B cell (primary cell): ENCODE measurements around the gene ARHGEF6. TPM values are rescaled to one million over a fixed set of nuclear protein-coding genes. Genes with fewer than 3 reads are reported as not detected.

ENCODE experiments used
- ATAC-seq: fragments of 200-7000 bp; cut with Tn5 transposase; one replicate; pipeline ENCODE4 v1.10.0; 2021; ENCODE audit warnings: low read depth, mild to moderate bottlenecking, moderate number of reproducible peaks, moderate library complexity
- CTCF ChIA-PET: fragments of 350-600 bp; sonication (Branson Sonifier 250); formaldehyde crosslinking; loops from one replicate; lab custom pipeline; 2021; ENCODE audit warnings: antibody characterized with exemption, inconsistent platforms; lab: Charles Lee
- POLR2A ChIA-PET: fragments of 350-600 bp; sonication (Branson Sonifier 250); formaldehyde crosslinking; loops from one replicate; lab custom pipeline; 2021; ENCODE audit warnings: antibody characterized with exemption; lab: Charles Lee
- DNase-seq: peaks from one replicate; pipeline ENCODE4 v3.0.0; 2013
- H2AFZ ChIP-seq: 2 replicates; pipeline ENCODE4 v1.6.1; 2012; ENCODE audit warnings: mild to moderate bottlenecking, low read depth, low read length; ENCODE audit not compliant: insufficient read depth, poor library complexity, severe bottlenecking
- H3K27ac ChIP-seq, 2 donors: 1 replicate in 1 of 2; 2 replicates in 1 of 2; pipeline ENCODE4 v1.5.1; 2012 to 2013; ENCODE audit warnings: low read length in 2 of 2, mild to moderate bottlenecking in 2 of 2, moderate library complexity in 1 of 2
- H3K27me3 ChIP-seq, 4 experiments: fragments of 200-600 bp in 1 of 4; sonication (generic) in 1 of 4; replicated peaks in 1 of 4; 1 replicate in 2 of 4; 2 replicates in 2 of 4; pipeline versions ENCODE4 v1.6.1 to v1.7.0; 2013 to 2016; ENCODE audit warnings: low read length in 3 of 4, mild to moderate bottlenecking in 2 of 4, mixed read lengths in 1 of 4, moderate library complexity in 1 of 4; ENCODE audit not compliant: insufficient read depth in 4 of 4, control insufficient read depth in 3 of 4; ENCODE audit errors: control extremely low read depth in 1 of 4
- H3K36me3 ChIP-seq, 2 experiments: replicated peaks in 1 of 2; 1 replicate in 1 of 2; 2 replicates in 1 of 2; pipeline versions ENCODE4 v1.6.1 to v1.7.1; 2013; ENCODE audit warnings: low read length in 1 of 2; ENCODE audit not compliant: insufficient read depth in 2 of 2, control insufficient read depth in 1 of 2; ENCODE audit errors: control extremely low read depth in 1 of 2, extremely low read depth in 1 of 2
- H3K4me1 ChIP-seq, 2 donors: fragments of 200-600 bp in 1 of 2; sonication (generic) in 1 of 2; 1 replicate in 1 of 2; 2 replicates in 1 of 2; pipeline versions ENCODE4 v1.5.1 to v1.6.1; 2013 to 2017; ENCODE audit warnings: low read length in 2 of 2; ENCODE audit not compliant: control insufficient read depth in 2 of 2, insufficient read depth in 2 of 2
- H3K4me2 ChIP-seq: replicated peaks from 2 replicates; pipeline ENCODE3; 2012; ENCODE audit warnings: mild to moderate bottlenecking, low read depth, low read length; ENCODE audit not compliant: poor library complexity, severe bottlenecking
- H3K4me3 ChIP-seq, 5 experiments: fragments of 200-600 bp in 1 of 5; sonication (generic) in 1 of 5; 1 replicate in 3 of 5; 2 replicates in 2 of 5; pipeline versions ENCODE4 v1.5.1 to v1.7.0; 2011 to 2016; ENCODE audit warnings: low read length in 4 of 5, mild to moderate bottlenecking in 4 of 5, low read depth in 2 of 5, control low read depth in 1 of 5, moderate library complexity in 1 of 5; ENCODE audit not compliant: insufficient read depth in 1 of 5; ENCODE audit errors: control extremely low read depth in 1 of 5, extremely low read depth in 1 of 5
- H3K79me2 ChIP-seq: fragments of 200-600 bp; sonication (generic); one replicate; pipeline ENCODE4 v1.6.0; 2016; ENCODE audit warnings: low read length; ENCODE audit not compliant: control insufficient read depth, insufficient read depth
- H3K9ac ChIP-seq: fragments of 200-600 bp; sonication (generic); 2 replicates; pipeline ENCODE4 v1.6.1; 2017; ENCODE audit warnings: mild to moderate bottlenecking, low read length, moderate library complexity
- H3K9me3 ChIP-seq, 3 donors: one replicate each; pipeline versions ENCODE4 v1.6.1 to v1.7.1; 2013; ENCODE audit warnings: low read length in 2 of 3; ENCODE audit not compliant: control insufficient read depth in 2 of 3, insufficient read depth in 1 of 3; ENCODE audit errors: control extremely low read depth in 1 of 3
- H4K20me1 ChIP-seq: 2 replicates; pipeline ENCODE4 v1.6.0; 2012; ENCODE audit warnings: mild to moderate bottlenecking, low read length; ENCODE audit not compliant: insufficient read depth, control insufficient read depth, poor library complexity, severe bottlenecking
- H3K27ac Mint-ChIP-seq: one replicate; pipeline ENCODE4 v1.8.0; 2021; ENCODE audit warnings: mixed read lengths
- H3K27me3 Mint-ChIP-seq: one replicate; pipeline ENCODE4 v1.8.0; 2021; ENCODE audit warnings: mixed read lengths
- H3K4me1 Mint-ChIP-seq: one replicate; pipeline ENCODE4 v1.8.0; 2021; ENCODE audit warnings: mixed read lengths
- H3K4me3 Mint-ChIP-seq: one replicate; pipeline ENCODE4 v1.8.0; 2021; ENCODE audit warnings: mixed read lengths
- H3K9me3 Mint-ChIP-seq: one replicate; pipeline ENCODE4 v1.8.0; 2022; ENCODE audit warnings: mixed read lengths; ENCODE audit not compliant: insufficient read depth
- CTCF ChIP-seq: fragments of 200-600 bp; IDR thresholded peaks from one replicate; pipeline ENCODE4 v1.8.0; 2022; ENCODE audit warnings: antibody characterized with exemption, mild to moderate bottlenecking
- EZH2 ChIP-seq: IDR thresholded peaks from 2 replicates; pipeline ENCODE4 v1.6.1; 2012; ENCODE audit warnings: borderline replicate concordance, low read depth, mild to moderate bottlenecking, moderate library complexity, low read length; ENCODE audit not compliant: insufficient read depth, poor library complexity, severe bottlenecking
- WGBS: methylation state at CpG from one replicate; pipeline ENCODE4 v1.1.5; 2013; ENCODE audit warnings: missing lambda C conversion rate; ENCODE audit not compliant: insufficient coverage; 5-methylcytosine and 5-hydroxymethylcytosine counted together
- intact Hi-C: fragments of 100-400 bp; cut with micrococcal nuclease; formaldehyde crosslinking; loops from one replicate; pipeline ENCODE4 v1.10.0; 2022
- polyA plus RNA-seq: library from polyadenylated mRNA; depleted of rRNA; stranded (reverse); fragments of >200 nt; gene quantifications from 2 replicates; pipeline ENCODE4 v1.2.3, GENCODE V29; 2012
- total RNA-seq, 2 donors: library from RNA; stranded (reverse); fragments of 120-200 nt in 1 of 2; gene quantifications; 1 replicate in 1 of 2; 2 replicates in 1 of 2; pipeline versions ENCODE4 v1.2.3 to v1.2.4, GENCODE V29; 2013 to 2022

Gene ARHGEF6
- total and polyA plus RNA-seq, 2 donors (not counting 1 experiment from before 2014, with no cell fraction given) = 29.6 to 43.4 TPM

GRCh38 chrX:136781180-136781797 lies 557 bp upstream of the ARHGEF6 start:
- ChIA-PET POLR2A (interaction anchor here (5.7 kb wide), 1 partner anchor 13 kb away, joined by 27 read pairs; no protein-coding TSS in a partner anchor), CTCF (interaction anchor here (1.8 kb wide), 1 partner anchor 14 kb away, joined by 8 read pairs; no protein-coding TSS in a partner anchor)
- no peak for TF ChIP-seq CTCF
- no peak for TF ChIP-seq EZH2
- Histone ChIP-seq H3K27me3 (no peaks in the 10 kb centered on the region), H3K9me3 (peaks cover 0 to 3% (median 0%) of the 10 kb centered on the region in 3 donors), H2AFZ (peak overlapping the region; percentile 57), H3K79me2 (peaks cover 32% of the 10 kb centered on the region), H3K27ac (peak overlapping the region in 1 of 2 donors; percentile 4), H4K20me1 (no peaks in the 10 kb centered on the region), H3K9ac (peak overlapping the region; percentile 74), H3K4me3 (peak overlapping the region; percentile 56 to 81 (median 63)), H3K36me3 (peaks cover 0 to 2% of the 10 kb centered on the region in 2 experiments), H3K4me1 (peaks cover 28 to 39% of the 10 kb centered on the region in 2 donors), H3K4me2 (peak overlapping the region; percentile 61)
- ATAC-seq (no peak), DNase-seq (no peak)
- Mint-ChIP-seq H3K27ac (peak overlapping the region; percentile 87), H3K27me3 (no peaks in the 10 kb centered on the region), H3K4me3 (peak overlapping the region; percentile 91), H3K4me1 (peaks cover 51% of the 10 kb centered on the region), H3K9me3 (no peaks in the 10 kb centered on the region)
- intact Hi-C loops = loop anchor here (5.0 kb wide), 1 partner anchor 34 kb away; no protein-coding TSS in a partner anchor
- no CpG with 5 or more reads among the region's 9 CpGs for WGBS

GRCh38 chrX:136780241-136780640 lies 491 bp downstream of the ARHGEF6 start:
- H3K27me3 Mint-ChIP-seq = no peaks in the 10 kb centered on the region
- H3K4me2 ChIP-seq = peak overlapping the region; percentile 61
- CTCF ChIA-PET = interaction anchor here (1.8 kb wide), 1 partner anchor 13 kb away, joined by 8 read pairs; no protein-coding TSS in a partner anchor
- no peaks in the 10 kb centered on the region for H4K20me1 ChIP-seq
- H3K27me3 ChIP-seq = no peaks in the 10 kb centered on the region
- peak overlapping the region; percentile 57 for H2AFZ ChIP-seq
- no peaks in the 10 kb centered on the region for H3K9me3 Mint-ChIP-seq
- peak overlapping the region; percentile 74 for H3K9ac ChIP-seq
- H3K27ac Mint-ChIP-seq = peak overlapping the region; percentile 87
- H3K79me2 ChIP-seq = peaks cover 42% of the 10 kb centered on the region
- no peaks in the 10 kb centered on the region for H3K9me3 ChIP-seq
- peaks cover 61% of the 10 kb centered on the region for H3K4me1 Mint-ChIP-seq
- H3K4me3 Mint-ChIP-seq = peak overlapping the region; percentile 91
- H3K27ac ChIP-seq = peak overlapping the region; percentile 71 to 88
- POLR2A ChIA-PET = interaction anchor here (5.7 kb wide), 1 partner anchor 12 kb away, joined by 27 read pairs; no protein-coding TSS in a partner anchor
- peak overlapping the region; percentile 56 to 81 (median 63) for H3K4me3 ChIP-seq
- no peak for DNase-seq
- intact Hi-C loops = loop anchor here (1.0 to 5.0 kb wide), 2 partner anchors 13 to 33 kb away; no protein-coding TSS in a partner anchor
- peaks cover 30 to 41% of the 10 kb centered on the region in 2 donors for H3K4me1 ChIP-seq
- peaks cover 0 to 2% of the 10 kb centered on the region in 2 experiments for H3K36me3 ChIP-seq
- no peak for ATAC-seq
- WGBS = no CpG with 5 or more reads among the region's 2 CpGs
- no peak for TF ChIP-seq EZH2
- TF ChIP-seq CTCF = no peak
